UCSD-AML1 (cell line): ENCODE data around the gene MGAT5B.

ENCODE experiments used
- DNase-seq: peaks from one replicate; lab custom pipeline; 2025; ENCODE audit not compliant: unreplicated experiment; lab: John Stamatoyannopoulos, UW

The MGAT5B gene

DNA sequence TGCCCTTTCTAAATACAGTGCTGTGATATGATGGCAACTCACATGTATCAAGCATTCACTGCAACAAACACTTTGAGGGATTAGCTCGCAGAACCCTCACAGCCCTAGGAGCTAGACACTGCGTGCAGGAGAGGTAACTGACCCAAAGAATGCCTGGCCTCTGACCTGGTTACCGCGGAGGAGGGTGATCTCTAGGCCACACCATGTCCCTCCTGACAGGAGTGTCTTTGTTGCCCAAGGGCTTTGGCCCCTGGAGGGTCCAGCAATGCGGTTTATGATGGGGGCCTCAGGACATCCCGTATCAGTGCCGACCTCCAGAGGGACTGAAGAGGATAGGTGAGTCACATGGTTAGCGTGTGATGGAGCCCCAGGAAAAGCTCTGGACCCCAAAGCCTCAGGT, 130.6 kb downstream of the MGAT5B start:
- no peak for DNase-seq
